ENCODE measurements around the gene RAB4A. TPM values are rescaled to one million over a fixed set of nuclear protein-coding genes. Genes with fewer than 3 reads are reported as not detected.

RAB4A gene
- total and polyA plus RNA-seq, 10 of the 15 experiments (the other 5 are each of a cell fraction or from before 2014, with no cell fraction given) = 4.0 to 35.8 (median 17.7) TPM

DNA sequence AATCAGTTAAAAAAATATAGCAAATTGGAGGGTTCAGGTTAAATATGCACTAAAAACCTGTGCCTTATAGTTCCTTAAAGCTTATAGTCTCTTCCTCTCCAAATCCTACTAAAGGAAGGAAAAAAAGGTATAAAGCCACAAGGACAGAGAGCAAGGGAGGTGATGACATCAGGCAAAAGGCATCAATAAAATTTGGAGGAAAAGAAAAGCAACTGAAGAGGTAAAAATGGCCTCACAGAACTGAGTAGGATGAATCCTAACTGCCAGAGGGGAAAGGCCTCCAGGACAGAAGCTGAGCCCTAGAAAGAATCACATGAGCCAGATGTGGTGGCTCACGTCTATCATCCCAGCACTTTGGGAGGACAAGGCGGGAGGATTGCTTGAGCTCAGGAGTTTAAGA lies 63.8 kb downstream of the RAB4A start:
- RAD21 ChIA-PET (ENCODE audit: unreplicated experiment) = no interaction called here
- CTCF ChIA-PET = no interaction called here
- intact Hi-C loops (cut with micrococcal nuclease; ENCODE audit: unreplicated experiment) (no loop called here), in situ Hi-C loops (cut with MboI) (no loop called here)
- POLR2A ChIA-PET = no interaction called here
- Histone ChIP-seq H3K4me1 (ENCODE audit: control insufficient read depth, insufficient read depth, low read length) (no peaks in the 10 kb centered on the region), H2AFZ (ENCODE audit: control insufficient read depth, low read depth, low read length) (no peak overlapping the region), H3K27ac (ENCODE audit: control insufficient read depth, insufficient read depth) (no peak overlapping the region), H3K79me2 (ENCODE audit: control insufficient read depth, insufficient read depth, low read length) (peaks cover 5% of the 10 kb centered on the region), H3K27me3 (replicated peaks in 1 of 2; ENCODE audit: control insufficient read depth in 2 of 2, insufficient read depth in 2 of 2, low read length in 1 of 2) (no peaks in the 10 kb centered on the region), H3K4me2 (ENCODE audit: control insufficient read depth, insufficient read depth) (no peak overlapping the region), H3K9ac (ENCODE audit: control insufficient read depth, insufficient read depth, low read length) (no peak overlapping the region), H4K20me1 (ENCODE audit: control insufficient read depth, insufficient read depth) (no peaks in the 10 kb centered on the region), H3K36me3 (ENCODE audit: control insufficient read depth in 2 of 2, insufficient read depth in 2 of 2, low read length in 1 of 2) (no peaks in the 10 kb centered on the region), H3K4me3 (no peak overlapping the region), H3K9me3 (replicated peaks; ENCODE audit: control insufficient read depth, insufficient read depth, low read length) (no peaks in the 10 kb centered on the region; the same call in 1 of the 3 replicates)
- WGBS (ENCODE audit: insufficient coverage, insufficient replicate concordance, low lambda C conversion rate, missing lambda C conversion rate) = 98% methylated on average over 2 of the region's 2 CpGs
- DNase-seq (ENCODE audit: low read depth, low spot score) (no peak), FAIRE-seq (no peak), ATAC-seq (no peak)
- TF ChIP-seq NR2C2 (IDR thresholded peaks at IDR 0.05; ENCODE audit: borderline replicate concordance, control insufficient read depth, insufficient read length, low read depth) = no peak
- TF ChIP-seq CEBPB (IDR thresholded peaks at IDR 0.05; ENCODE audit: borderline replicate concordance in 1 of 2, low read depth in 2 of 2, low read length in 2 of 2) = no peak
- TF ChIP-seq ZNF274 (IDR thresholded peaks at IDR 0.05; ENCODE audit: insufficient read depth, insufficient read length) = no peak
- no peak for TF ChIP-seq SIX5 (IDR thresholded peaks at IDR 0.05; ENCODE audit: low read depth, low read length, severe bottlenecking)
- no peak for TF ChIP-seq NR2C1 (IDR thresholded peaks at IDR 0.05)
- TF ChIP-seq, protein P1, sequence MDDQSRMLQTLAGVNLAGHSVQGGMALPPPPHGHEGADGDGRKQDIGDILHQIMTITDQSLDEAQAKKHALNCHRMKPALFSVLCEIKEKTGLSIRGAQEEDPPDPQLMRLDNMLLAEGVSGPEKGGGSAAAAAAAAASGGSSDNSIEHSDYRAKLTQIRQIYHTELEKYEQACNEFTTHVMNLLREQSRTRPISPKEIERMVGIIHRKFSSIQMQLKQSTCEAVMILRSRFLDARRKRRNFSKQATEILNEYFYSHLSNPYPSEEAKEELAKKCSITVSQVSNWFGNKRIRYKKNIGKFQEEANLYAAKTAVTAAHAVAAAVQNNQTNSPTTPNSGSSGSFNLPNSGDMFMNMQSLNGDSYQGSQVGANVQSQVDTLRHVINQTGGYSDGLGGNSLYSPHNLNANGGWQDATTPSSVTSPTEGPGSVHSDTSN (IDR thresholded peaks at IDR 0.05; ENCODE audit: insufficient replicate concordance, low read depth, low read length) = no peak
- TF ChIP-seq ZNF384 (IDR thresholded peaks at IDR 0.05; ENCODE audit: borderline replicate concordance, low read depth, low read length) = no peak
- TF ChIP-seq IRF4 (IDR thresholded peaks at IDR 0.05; ENCODE audit: low read depth, low read length) = no peak
- no peak for TF ChIP-seq NFYA (IDR thresholded peaks at IDR 0.05; ENCODE audit: borderline replicate concordance, low read depth, low read length)
- TF ChIP-seq LARP7 (IDR thresholded peaks at IDR 0.05) = no peak
- TF ChIP-seq FOXK2 (IDR thresholded peaks at IDR 0.05) = no peak
- TF ChIP-seq MYC (IDR thresholded peaks at IDR 0.05; ENCODE audit: insufficient read depth, insufficient read length, insufficient replicate concordance, low read length, severe bottlenecking) = no peak
- TF ChIP-seq, protein P2, sequence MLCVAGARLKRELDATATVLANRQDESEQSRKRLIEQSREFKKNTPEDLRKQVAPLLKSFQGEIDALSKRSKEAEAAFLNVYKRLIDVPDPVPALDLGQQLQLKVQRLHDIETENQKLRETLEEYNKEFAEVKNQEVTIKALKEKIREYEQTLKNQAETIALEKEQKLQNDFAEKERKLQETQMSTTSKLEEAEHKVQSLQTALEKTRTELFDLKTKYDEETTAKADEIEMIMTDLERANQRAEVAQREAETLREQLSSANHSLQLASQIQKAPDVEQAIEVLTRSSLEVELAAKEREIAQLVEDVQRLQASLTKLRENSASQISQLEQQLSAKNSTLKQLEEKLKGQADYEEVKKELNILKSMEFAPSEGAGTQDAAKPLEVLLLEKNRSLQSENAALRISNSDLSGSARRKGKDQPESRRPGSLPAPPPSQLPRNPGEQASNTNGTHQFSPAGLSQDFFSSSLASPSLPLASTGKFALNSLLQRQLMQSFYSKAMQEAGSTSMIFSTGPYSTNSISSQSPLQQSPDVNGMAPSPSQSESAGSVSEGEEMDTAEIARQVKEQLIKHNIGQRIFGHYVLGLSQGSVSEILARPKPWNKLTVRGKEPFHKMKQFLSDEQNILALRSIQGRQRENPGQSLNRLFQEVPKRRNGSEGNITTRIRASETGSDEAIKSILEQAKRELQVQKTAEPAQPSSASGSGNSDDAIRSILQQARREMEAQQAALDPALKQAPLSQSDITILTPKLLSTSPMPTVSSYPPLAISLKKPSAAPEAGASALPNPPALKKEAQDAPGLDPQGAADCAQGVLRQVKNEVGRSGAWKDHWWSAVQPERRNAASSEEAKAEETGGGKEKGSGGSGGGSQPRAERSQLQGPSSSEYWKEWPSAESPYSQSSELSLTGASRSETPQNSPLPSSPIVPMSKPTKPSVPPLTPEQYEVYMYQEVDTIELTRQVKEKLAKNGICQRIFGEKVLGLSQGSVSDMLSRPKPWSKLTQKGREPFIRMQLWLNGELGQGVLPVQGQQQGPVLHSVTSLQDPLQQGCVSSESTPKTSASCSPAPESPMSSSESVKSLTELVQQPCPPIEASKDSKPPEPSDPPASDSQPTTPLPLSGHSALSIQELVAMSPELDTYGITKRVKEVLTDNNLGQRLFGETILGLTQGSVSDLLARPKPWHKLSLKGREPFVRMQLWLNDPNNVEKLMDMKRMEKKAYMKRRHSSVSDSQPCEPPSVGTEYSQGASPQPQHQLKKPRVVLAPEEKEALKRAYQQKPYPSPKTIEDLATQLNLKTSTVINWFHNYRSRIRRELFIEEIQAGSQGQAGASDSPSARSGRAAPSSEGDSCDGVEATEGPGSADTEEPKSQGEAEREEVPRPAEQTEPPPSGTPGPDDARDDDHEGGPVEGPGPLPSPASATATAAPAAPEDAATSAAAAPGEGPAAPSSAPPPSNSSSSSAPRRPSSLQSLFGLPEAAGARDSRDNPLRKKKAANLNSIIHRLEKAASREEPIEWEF (IDR thresholded peaks at IDR 0.05; ENCODE audit: insufficient replicate concordance, low read depth, low read length) = no peak
- TF ChIP-seq EGR1 (IDR thresholded peaks at IDR 0.05; ENCODE audit: borderline replicate concordance in 1 of 2, low read depth in 2 of 2, low read length in 2 of 2) = no peak
- no peak for TF ChIP-seq YBX1 (IDR thresholded peaks at IDR 0.05)
- TF ChIP-seq ETV6 (conservative IDR thresholded peaks at IDR 0.05 in 1 of 2, IDR thresholded peaks at IDR 0.05 in 1 of 2; ENCODE audit: borderline replicate concordance in 1 of 2, low read depth in 1 of 2) = no peak
- no peak for TF ChIP-seq NFYB (IDR thresholded peaks at IDR 0.05; ENCODE audit: insufficient read depth, low read depth, low read length)
- no peak for TF ChIP-seq RFX5 (IDR thresholded peaks at IDR 0.05; ENCODE audit: low read depth, low read length)
- SMC1A ChIA-PET (ENCODE audit: uncharacterized antibody, unreplicated experiment) = interaction anchor here (1.0 kb wide), 1 partner anchor 9 kb away, joined by 4 read pairs; no protein-coding TSS in a partner anchor
- BruUV-seq (replicated peaks) = no TSS peak
